ENCODE data around the gene LZTS2.

Gene LZTS2

GRCh38 chr10:101047961-101048892 lies 48.6 kb downstream of the LZTS2 start:
- ATAC-seq: no peak

GRCh38 chr10:101050208-101051069 lies 50.8 kb downstream of the LZTS2 start:
- peak; percentile 81 for ATAC-seq
- TF ChIP-seq, protein P1, sequence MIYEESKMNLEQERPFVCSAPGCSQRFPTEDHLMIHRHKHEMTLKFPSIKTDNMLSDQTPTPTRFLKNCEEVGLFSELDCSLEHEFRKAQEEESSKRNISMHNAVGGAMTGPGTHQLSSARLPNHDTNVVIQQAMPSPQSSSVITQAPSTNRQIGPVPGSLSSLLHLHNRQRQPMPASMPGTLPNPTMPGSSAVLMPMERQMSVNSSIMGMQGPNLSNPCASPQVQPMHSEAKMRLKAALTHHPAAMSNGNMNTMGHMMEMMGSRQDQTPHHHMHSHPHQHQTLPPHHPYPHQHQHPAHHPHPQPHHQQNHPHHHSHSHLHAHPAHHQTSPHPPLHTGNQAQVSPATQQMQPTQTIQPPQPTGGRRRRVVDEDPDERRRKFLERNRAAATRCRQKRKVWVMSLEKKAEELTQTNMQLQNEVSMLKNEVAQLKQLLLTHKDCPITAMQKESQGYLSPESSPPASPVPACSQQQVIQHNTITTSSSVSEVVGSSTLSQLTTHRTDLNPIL (CRISPR knock-in tag; IDR thresholded peaks at IDR 0.05; ENCODE audit: low read depth): no peak

More at GRCh38 chr10:101047961-101048892, 48.6 kb downstream of the LZTS2 start:
- no peak for TF ChIP-seq ZFP30 (CRISPR knock-in tag; IDR thresholded peaks at IDR 0.05)
- no peak for TF ChIP-seq ZNF8 (CRISPR knock-in tag; IDR thresholded peaks at IDR 0.05)
- no peak for TF ChIP-seq CSRNP3 (CRISPR knock-in tag; IDR thresholded peaks at IDR 0.05)
- TF ChIP-seq TOX (CRISPR knock-in tag; IDR thresholded peaks at IDR 0.05; ENCODE audit: borderline replicate concordance): no peak
- no peak for TF ChIP-seq CSDC2 (CRISPR knock-in tag; IDR thresholded peaks at IDR 0.05)
- TF ChIP-seq BACH2 (CRISPR knock-in tag; IDR thresholded peaks at IDR 0.05; ENCODE audit: borderline replicate concordance): no peak
- TF ChIP-seq, protein P2, sequence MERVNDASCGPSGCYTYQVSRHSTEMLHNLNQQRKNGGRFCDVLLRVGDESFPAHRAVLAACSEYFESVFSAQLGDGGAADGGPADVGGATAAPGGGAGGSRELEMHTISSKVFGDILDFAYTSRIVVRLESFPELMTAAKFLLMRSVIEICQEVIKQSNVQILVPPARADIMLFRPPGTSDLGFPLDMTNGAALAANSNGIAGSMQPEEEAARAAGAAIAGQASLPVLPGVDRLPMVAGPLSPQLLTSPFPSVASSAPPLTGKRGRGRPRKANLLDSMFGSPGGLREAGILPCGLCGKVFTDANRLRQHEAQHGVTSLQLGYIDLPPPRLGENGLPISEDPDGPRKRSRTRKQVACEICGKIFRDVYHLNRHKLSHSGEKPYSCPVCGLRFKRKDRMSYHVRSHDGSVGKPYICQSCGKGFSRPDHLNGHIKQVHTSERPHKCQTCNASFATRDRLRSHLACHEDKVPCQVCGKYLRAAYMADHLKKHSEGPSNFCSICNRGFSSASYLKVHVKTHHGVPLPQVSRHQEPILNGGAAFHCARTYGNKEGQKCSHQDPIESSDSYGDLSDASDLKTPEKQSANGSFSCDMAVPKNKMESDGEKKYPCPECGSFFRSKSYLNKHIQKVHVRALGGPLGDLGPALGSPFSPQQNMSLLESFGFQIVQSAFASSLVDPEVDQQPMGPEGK (CRISPR knock-in tag; IDR thresholded peaks at IDR 0.05; ENCODE audit: borderline replicate concordance): no peak
- no peak for TF ChIP-seq ZNF565 (CRISPR knock-in tag; conservative IDR thresholded peaks at IDR 0.05; ENCODE audit: low read depth)
- TF ChIP-seq ZNF70 (CRISPR knock-in tag; IDR thresholded peaks at IDR 0.05): no peak
- TF ChIP-seq ESRRG (CRISPR knock-in tag; IDR thresholded peaks at IDR 0.05): no peak
- TF ChIP-seq ZFP3 (CRISPR knock-in tag; IDR thresholded peaks at IDR 0.05): no peak
- no peak for TF ChIP-seq GLIS3 (CRISPR knock-in tag; IDR thresholded peaks at IDR 0.05)
- no peak for TF ChIP-seq PPARA (CRISPR knock-in tag; IDR thresholded peaks at IDR 0.05; ENCODE audit: borderline replicate concordance)
- no peak for TF ChIP-seq SNAI2 (CRISPR knock-in tag; IDR thresholded peaks at IDR 0.05)
- no peak for TF ChIP-seq OSR1 (CRISPR knock-in tag; IDR thresholded peaks at IDR 0.05)
- no peak for TF ChIP-seq TSHZ2 (CRISPR knock-in tag; IDR thresholded peaks at IDR 0.05)
- no peak for TF ChIP-seq ARNTL (CRISPR knock-in tag; IDR thresholded peaks at IDR 0.05; ENCODE audit: borderline replicate concordance, low read depth)
- TF ChIP-seq, protein P1 (CRISPR knock-in tag; IDR thresholded peaks at IDR 0.05; ENCODE audit: low read depth): no peak
- no peak for TF ChIP-seq TCF4 (CRISPR knock-in tag; IDR thresholded peaks at IDR 0.05; ENCODE audit: borderline replicate concordance)
- no peak for TF ChIP-seq ISL1 (CRISPR knock-in tag; IDR thresholded peaks at IDR 0.05)

Measured in SK-N-SH treated with all-trans-retinoic acid at 6 μM for 48 hours (cell line).